Liver (tissue), 9 donors: ENCODE results near the gene PPP1R36. TPM values are rescaled to one million over a fixed set of nuclear protein-coding genes. Genes with fewer than 3 reads are reported as not detected.

Experiments
- DNase-seq: peaks from one replicate; pipeline ENCODE4 v3.0.0-alpha.2; 2017; ENCODE audit warnings: low spot score
- H3K27ac ChIP-seq, 2 donors: one replicate each; pipeline ENCODE4 v1.7.0; 2013; ENCODE audit warnings: inconsistent platforms in 2 of 2, low read length in 2 of 2, control low read depth in 1 of 2, low read depth in 1 of 2, mild to moderate bottlenecking in 1 of 2
- H3K27me3 ChIP-seq, 4 donors: one replicate each; pipeline versions ENCODE4 v1.6.1 to v1.7.0; 2013; ENCODE audit warnings: low read length in 3 of 4, inconsistent platforms in 1 of 4, mild to moderate bottlenecking in 1 of 4, moderate library complexity in 1 of 4; ENCODE audit not compliant: control insufficient read depth in 4 of 4, insufficient read depth in 4 of 4
- H3K36me3 ChIP-seq, 4 donors: one replicate each; pipeline versions ENCODE4 v1.6.1 to v1.7.0; 2013; ENCODE audit warnings: low read length in 3 of 4, mild to moderate bottlenecking in 3 of 4, low read depth in 1 of 4, moderate library complexity in 1 of 4; ENCODE audit not compliant: control insufficient read depth in 4 of 4, insufficient read depth in 3 of 4
- H3K4me1 ChIP-seq, 4 donors: one replicate each; pipeline versions ENCODE4 v1.6.1 to v1.7.0; 2013; ENCODE audit warnings: low read length in 3 of 4, mild to moderate bottlenecking in 3 of 4, moderate library complexity in 1 of 4; ENCODE audit not compliant: control insufficient read depth in 4 of 4, insufficient read depth in 4 of 4
- H3K4me3 ChIP-seq, 3 donors: one replicate each; pipeline versions ENCODE4 v1.6.1 to v1.7.0; 2013; ENCODE audit warnings: low read length in 3 of 3, control low read depth in 1 of 3, low read depth in 1 of 3, mild to moderate bottlenecking in 1 of 3
- H3K9ac ChIP-seq, 2 donors: one replicate each; pipeline ENCODE4 v1.7.0; 2013; ENCODE audit warnings: low read length in 2 of 2, mild to moderate bottlenecking in 2 of 2, moderate library complexity in 2 of 2, control low read depth in 1 of 2, low read depth in 1 of 2
- H3K9me3 ChIP-seq, 4 donors: one replicate each; pipeline versions ENCODE4 v1.6.1 to v1.7.0; 2013; ENCODE audit warnings: low read length in 3 of 4; ENCODE audit not compliant: control insufficient read depth in 4 of 4
- EGR1 ChIP-seq, 2 donors: IDR thresholded peaks; 2 replicates each; pipeline ENCODE4 v1.6.1; 2016 to 2018; ENCODE audit warnings: antibody characterized with exemption in 2 of 2, low read depth in 2 of 2
- FOXA1 ChIP-seq: IDR thresholded peaks from 2 replicates; pipeline ENCODE4 v1.6.1; 2016; ENCODE audit warnings: antibody characterized with exemption
- FOXA2 ChIP-seq: IDR thresholded peaks from 2 replicates; pipeline ENCODE4 v1.6.1; 2016; ENCODE audit warnings: antibody characterized with exemption
- GABPA ChIP-seq, 2 donors: IDR thresholded peaks in 1 of 2; conservative IDR thresholded peaks in 1 of 2; 2 replicates each; pipeline ENCODE4 v1.6.1; 2016; ENCODE audit warnings: antibody characterized with exemption in 2 of 2, mild to moderate bottlenecking in 1 of 2, moderate library complexity in 1 of 2
- HNF4A ChIP-seq, 2 donors: conservative IDR thresholded peaks; 2 replicates each; pipeline ENCODE4 v1.6.1; 2016; ENCODE audit warnings: antibody characterized with exemption in 2 of 2, mild to moderate bottlenecking in 2 of 2
- HNF4G ChIP-seq: IDR thresholded peaks from 2 replicates; pipeline ENCODE4 v1.6.1; 2016; ENCODE audit warnings: antibody characterized with exemption
- JUND ChIP-seq, 2 donors: IDR thresholded peaks; 2 replicates each; pipeline ENCODE4 v1.6.1; 2016; ENCODE audit warnings: antibody characterized with exemption in 2 of 2
- NR2F2 ChIP-seq: IDR thresholded peaks from 2 replicates; pipeline ENCODE4 v1.6.1; 2016; ENCODE audit warnings: antibody characterized with exemption
- RAD21 ChIP-seq, 2 donors: IDR thresholded peaks; 2 replicates each; pipeline ENCODE4 v1.6.1; 2016; ENCODE audit warnings: antibody characterized with exemption in 2 of 2, mild to moderate bottlenecking in 2 of 2
- RXRA ChIP-seq, 2 donors: IDR thresholded peaks; 2 replicates each; pipeline ENCODE4 v1.6.1; 2017 to 2018; ENCODE audit warnings: antibody characterized with exemption in 2 of 2, mild to moderate bottlenecking in 1 of 2
- SP1 ChIP-seq: IDR thresholded peaks from 2 replicates; pipeline ENCODE4 v1.6.1; 2018; ENCODE audit warnings: antibody characterized with exemption, mild to moderate bottlenecking
- TAF1 ChIP-seq: conservative IDR thresholded peaks from 2 replicates; pipeline ENCODE4 v1.6.1; 2016; ENCODE audit warnings: antibody characterized with exemption, mild to moderate bottlenecking
- YY1 ChIP-seq: IDR thresholded peaks from 2 replicates; pipeline ENCODE4 v1.6.1; 2016; ENCODE audit warnings: antibody characterized with exemption, mild to moderate bottlenecking
- WGBS: extraction: QIAGEN DNeasy Blood & Tissue Kit; methylation state at CpG from one replicate; pipeline ENCODE4 v1.1.7; 2013; 5-methylcytosine and 5-hydroxymethylcytosine counted together
- polyA plus RNA-seq, 2 donors: library from polyadenylated mRNA; stranded (reverse) in 1 of 2; unstranded in 1 of 2; fragments of 200-250 nt in 1 of 2; fragments of >200 nt in 1 of 2; fragmentation: Nextera tagmentation in 1 of 2; extraction: Ambion mirVana in 1 of 2; gene quantifications; one replicate each; pipeline versions ENCODE4 v1.2.1 to v1.2.3, GENCODE V29; 2013 to 2015
- total RNA-seq, 2 donors: library from RNA; depleted of rRNA; stranded (reverse); fragments of >200 nt; gene quantifications; one replicate each; pipeline ENCODE4 v1.2.3, GENCODE V29; 2014
- TF ChIP-seq, protein P1 (sequence below): IDR thresholded peaks from 2 replicates; pipeline ENCODE4 v1.6.1; 2016; ENCODE audit warnings: antibody characterized with exemption, mild to moderate bottlenecking
- TF ChIP-seq, protein P2 (sequence below): IDR thresholded peaks from 2 replicates; pipeline ENCODE4 v1.6.1; 2016; ENCODE audit warnings: antibody characterized with exemption
- TF ChIP-seq, protein P3 (sequence below): IDR thresholded peaks from 2 replicates; pipeline ENCODE4 v1.6.1; 2016; ENCODE audit warnings: antibody characterized with exemption
- TF ChIP-seq, protein P4 (sequence below): fragments of 150-350 bp; IDR thresholded peaks from 2 replicates; pipeline ENCODE4 v1.5.1; 2017; ENCODE audit warnings: improper control_type of control experiment, low read depth, low read length; ENCODE audit not compliant: missing input control
- TF ChIP-seq, protein P5 (sequence below): IDR thresholded peaks from 2 replicates; pipeline ENCODE4 v1.6.1; 2016; ENCODE audit warnings: antibody characterized with exemption
- donor health status: healthy.
- donor health status: healthy.
- donor health status: healthy.
- donor health status: healthy.
- donor health status: healthy.

The PPP1R36 gene
- total and polyA plus RNA-seq, 4 donors, result 0.08 to 0.09 (median 0.08) TPM; not detected in 1

DNA sequence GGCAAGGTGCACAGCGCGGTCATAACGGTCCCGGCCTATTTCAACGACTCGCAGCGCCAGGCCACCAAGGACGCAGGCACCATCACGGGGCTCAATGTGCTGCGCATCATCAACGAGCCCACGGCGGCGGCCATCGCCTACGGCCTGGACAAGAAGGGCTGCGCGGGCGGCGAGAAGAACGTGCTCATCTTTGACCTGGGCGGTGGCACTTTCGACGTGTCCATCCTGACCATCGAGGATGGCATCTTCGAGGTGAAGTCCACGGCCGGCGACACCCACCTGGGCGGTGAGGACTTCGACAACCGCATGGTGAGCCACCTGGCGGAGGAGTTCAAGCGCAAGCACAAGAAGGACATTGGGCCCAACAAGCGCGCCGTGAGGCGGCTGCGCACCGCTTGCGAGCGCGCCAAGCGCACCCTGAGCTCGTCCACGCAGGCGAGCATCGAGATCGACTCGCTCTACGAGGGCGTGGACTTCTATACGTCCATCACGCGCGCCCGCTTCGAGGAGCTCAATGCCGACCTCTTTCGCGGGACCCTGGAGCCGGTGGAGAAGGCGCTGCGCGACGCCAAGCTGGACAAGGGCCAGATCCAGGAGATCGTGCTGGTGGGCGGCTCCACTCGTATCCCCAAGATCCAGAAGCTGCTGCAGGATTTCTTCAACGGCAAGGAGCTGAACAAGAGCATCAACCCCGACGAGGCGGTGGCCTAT, 8.3 kb upstream of the PPP1R36 start:
- Histone ChIP-seq H3K9me3 (peaks cover 0 to 11% (median 3%) of the 10 kb centered on the region in 4 donors), H3K4me3 (peak overlapping the region in 2 of 3 donors; percentile 3 to 12), H3K36me3 (no peaks in the 10 kb centered on the region), H3K27me3 (peaks cover 0 to 4% (median 0%) of the 10 kb centered on the region in 4 donors), H3K4me1 (peaks cover 0 to 12% (median 2%) of the 10 kb centered on the region in 4 donors), H3K27ac (no peak overlapping the region), H3K9ac (no peak overlapping the region)
- TF ChIP-seq FOXA2 (no peak), HNF4G (no peak), NR2F2 (no peak), FOXA1 (no peak), GABPA (IDR thresholded peaks at IDR 0.05 in 1 of 2, conservative IDR thresholded peaks at IDR 0.05 in 1 of 2) (no peak), HNF4A (conservative IDR thresholded peaks at IDR 0.05) (no peak), SP1 (no peak), RXRA (IDR thresholded peaks at IDR 0.05) (no peak), TAF1 (no peak), RAD21 (IDR thresholded peaks at IDR 0.05) (no peak), YY1 (no peak), JUND (IDR thresholded peaks at IDR 0.05) (no peak), EGR1 (IDR thresholded peaks at IDR 0.05; ENCODE audit: low read depth in 2 of 2) (no peak)
- TF ChIP-seq, protein P1, sequence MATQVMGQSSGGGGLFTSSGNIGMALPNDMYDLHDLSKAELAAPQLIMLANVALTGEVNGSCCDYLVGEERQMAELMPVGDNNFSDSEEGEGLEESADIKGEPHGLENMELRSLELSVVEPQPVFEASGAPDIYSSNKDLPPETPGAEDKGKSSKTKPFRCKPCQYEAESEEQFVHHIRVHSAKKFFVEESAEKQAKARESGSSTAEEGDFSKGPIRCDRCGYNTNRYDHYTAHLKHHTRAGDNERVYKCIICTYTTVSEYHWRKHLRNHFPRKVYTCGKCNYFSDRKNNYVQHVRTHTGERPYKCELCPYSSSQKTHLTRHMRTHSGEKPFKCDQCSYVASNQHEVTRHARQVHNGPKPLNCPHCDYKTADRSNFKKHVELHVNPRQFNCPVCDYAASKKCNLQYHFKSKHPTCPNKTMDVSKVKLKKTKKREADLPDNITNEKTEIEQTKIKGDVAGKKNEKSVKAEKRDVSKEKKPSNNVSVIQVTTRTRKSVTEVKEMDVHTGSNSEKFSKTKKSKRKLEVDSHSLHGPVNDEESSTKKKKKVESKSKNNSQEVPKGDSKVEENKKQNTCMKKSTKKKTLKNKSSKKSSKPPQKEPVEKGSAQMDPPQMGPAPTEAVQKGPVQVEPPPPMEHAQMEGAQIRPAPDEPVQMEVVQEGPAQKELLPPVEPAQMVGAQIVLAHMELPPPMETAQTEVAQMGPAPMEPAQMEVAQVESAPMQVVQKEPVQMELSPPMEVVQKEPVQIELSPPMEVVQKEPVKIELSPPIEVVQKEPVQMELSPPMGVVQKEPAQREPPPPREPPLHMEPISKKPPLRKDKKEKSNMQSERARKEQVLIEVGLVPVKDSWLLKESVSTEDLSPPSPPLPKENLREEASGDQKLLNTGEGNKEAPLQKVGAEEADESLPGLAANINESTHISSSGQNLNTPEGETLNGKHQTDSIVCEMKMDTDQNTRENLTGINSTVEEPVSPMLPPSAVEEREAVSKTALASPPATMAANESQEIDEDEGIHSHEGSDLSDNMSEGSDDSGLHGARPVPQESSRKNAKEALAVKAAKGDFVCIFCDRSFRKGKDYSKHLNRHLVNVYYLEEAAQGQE, result no peak
- TF ChIP-seq, protein P2, sequence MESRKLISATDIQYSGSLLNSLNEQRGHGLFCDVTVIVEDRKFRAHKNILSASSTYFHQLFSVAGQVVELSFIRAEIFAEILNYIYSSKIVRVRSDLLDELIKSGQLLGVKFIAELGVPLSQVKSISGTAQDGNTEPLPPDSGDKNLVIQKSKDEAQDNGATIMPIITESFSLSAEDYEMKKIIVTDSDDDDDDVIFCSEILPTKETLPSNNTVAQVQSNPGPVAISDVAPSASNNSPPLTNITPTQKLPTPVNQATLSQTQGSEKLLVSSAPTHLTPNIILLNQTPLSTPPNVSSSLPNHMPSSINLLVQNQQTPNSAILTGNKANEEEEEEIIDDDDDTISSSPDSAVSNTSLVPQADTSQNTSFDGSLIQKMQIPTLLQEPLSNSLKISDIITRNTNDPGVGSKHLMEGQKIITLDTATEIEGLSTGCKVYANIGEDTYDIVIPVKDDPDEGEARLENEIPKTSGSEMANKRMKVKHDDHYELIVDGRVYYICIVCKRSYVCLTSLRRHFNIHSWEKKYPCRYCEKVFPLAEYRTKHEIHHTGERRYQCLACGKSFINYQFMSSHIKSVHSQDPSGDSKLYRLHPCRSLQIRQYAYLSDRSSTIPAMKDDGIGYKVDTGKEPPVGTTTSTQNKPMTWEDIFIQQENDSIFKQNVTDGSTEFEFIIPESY, result no peak
- TF ChIP-seq, protein P3, sequence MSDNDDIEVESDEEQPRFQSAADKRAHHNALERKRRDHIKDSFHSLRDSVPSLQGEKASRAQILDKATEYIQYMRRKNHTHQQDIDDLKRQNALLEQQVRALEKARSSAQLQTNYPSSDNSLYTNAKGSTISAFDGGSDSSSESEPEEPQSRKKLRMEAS, result no peak
- TF ChIP-seq, protein P4, sequence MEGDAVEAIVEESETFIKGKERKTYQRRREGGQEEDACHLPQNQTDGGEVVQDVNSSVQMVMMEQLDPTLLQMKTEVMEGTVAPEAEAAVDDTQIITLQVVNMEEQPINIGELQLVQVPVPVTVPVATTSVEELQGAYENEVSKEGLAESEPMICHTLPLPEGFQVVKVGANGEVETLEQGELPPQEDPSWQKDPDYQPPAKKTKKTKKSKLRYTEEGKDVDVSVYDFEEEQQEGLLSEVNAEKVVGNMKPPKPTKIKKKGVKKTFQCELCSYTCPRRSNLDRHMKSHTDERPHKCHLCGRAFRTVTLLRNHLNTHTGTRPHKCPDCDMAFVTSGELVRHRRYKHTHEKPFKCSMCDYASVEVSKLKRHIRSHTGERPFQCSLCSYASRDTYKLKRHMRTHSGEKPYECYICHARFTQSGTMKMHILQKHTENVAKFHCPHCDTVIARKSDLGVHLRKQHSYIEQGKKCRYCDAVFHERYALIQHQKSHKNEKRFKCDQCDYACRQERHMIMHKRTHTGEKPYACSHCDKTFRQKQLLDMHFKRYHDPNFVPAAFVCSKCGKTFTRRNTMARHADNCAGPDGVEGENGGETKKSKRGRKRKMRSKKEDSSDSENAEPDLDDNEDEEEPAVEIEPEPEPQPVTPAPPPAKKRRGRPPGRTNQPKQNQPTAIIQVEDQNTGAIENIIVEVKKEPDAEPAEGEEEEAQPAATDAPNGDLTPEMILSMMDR, result no peak
- TF ChIP-seq, protein P5, sequence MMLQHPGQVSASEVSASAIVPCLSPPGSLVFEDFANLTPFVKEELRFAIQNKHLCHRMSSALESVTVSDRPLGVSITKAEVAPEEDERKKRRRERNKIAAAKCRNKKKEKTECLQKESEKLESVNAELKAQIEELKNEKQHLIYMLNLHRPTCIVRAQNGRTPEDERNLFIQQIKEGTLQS, result no peak
- DNase-seq, result peak; percentile 36
- 28% methylated on average over 73 of the region's 73 CpGs for WGBS
